Rectal smooth muscle tissue (tissue), 1 donor: ENCODE data around the gene BAHD1.

Experiments
- H3K27ac ChIP-seq: one replicate; pipeline ENCODE4 v1.7.0; 2013; ENCODE audit warnings: low read depth, low read length, inconsistent platforms
- H3K27me3 ChIP-seq: one replicate; pipeline ENCODE4 v1.7.0; 2013; ENCODE audit warnings: low read length; ENCODE audit not compliant: control insufficient read depth, insufficient read depth
- H3K36me3 ChIP-seq: one replicate; pipeline ENCODE4 v1.7.0; 2013; ENCODE audit warnings: low read length; ENCODE audit not compliant: control insufficient read depth, insufficient read depth
- H3K4me1 ChIP-seq: one replicate; pipeline ENCODE4 v1.7.0; 2013; ENCODE audit warnings: low read length; ENCODE audit not compliant: control insufficient read depth, insufficient read depth
- H3K4me3 ChIP-seq: one replicate; pipeline ENCODE4 v1.7.0; 2013; ENCODE audit warnings: low read length
- H3K9ac ChIP-seq: one replicate; pipeline ENCODE4 v1.7.0; 2013; ENCODE audit warnings: low read length

Gene BAHD1

GRCh38 chr15:40481341-40482074, 40.8 kb downstream of the BAHD1 start:
- Histone ChIP-seq H3K36me3 (no peaks in the 10 kb centered on the region), H3K27ac (no peak overlapping the region), H3K4me3 (no peak overlapping the region), H3K27me3 (no peaks in the 10 kb centered on the region), H3K4me1 (no peaks in the 10 kb centered on the region), H3K9ac (no peak overlapping the region)

GRCh38 chr15:40483919-40484318, 43.2 kb downstream of the BAHD1 start:
- H3K9ac ChIP-seq: no peak overlapping the region
- H3K36me3 ChIP-seq: no peaks in the 10 kb centered on the region
- no peak overlapping the region for H3K4me3 ChIP-seq
- H3K27ac ChIP-seq: no peak overlapping the region
- H3K27me3 ChIP-seq: no peaks in the 10 kb centered on the region
- no peaks in the 10 kb centered on the region for H3K4me1 ChIP-seq

DNA sequence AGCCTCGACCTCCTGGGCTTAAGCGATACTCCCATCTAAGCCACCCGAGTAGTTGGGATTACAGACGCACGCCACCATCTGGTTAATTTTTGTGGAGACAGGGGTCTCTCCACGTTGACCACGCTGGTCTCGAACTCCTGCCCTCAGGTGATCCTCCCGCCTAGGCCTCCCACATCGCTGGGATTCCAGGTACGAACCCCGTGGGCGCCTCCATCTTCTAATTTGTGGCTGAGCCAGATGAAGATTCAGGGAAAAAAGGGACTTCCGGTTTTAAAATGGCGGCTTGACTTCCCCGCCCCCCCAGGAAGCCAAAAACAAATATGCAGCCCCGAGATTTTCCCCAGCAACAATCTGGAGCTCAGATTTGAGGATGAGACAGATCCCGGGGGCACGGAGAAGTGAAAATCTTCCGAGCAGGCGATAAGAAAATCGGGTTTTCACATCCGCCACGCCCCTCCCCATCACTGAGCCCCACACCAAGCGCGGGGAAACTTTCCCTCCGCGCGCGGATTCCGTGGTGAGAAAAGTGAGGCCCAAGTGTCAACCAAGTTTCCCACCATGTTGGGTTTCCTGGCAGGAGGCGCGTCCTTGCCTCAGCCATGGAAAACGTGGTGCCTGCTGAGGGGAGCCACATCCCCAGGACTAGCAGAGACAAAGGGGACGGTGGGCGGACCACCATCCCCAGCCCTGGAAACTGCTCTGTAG, 45.5 kb downstream of the BAHD1 start:
- no peaks in the 10 kb centered on the region for H3K36me3 ChIP-seq
- H3K27me3 ChIP-seq: no peaks in the 10 kb centered on the region
- H3K4me1 ChIP-seq: no peaks in the 10 kb centered on the region
- H3K4me3 ChIP-seq: no peak overlapping the region
- H3K9ac ChIP-seq: no peak overlapping the region
- H3K27ac ChIP-seq: no peak overlapping the region

- Histone ChIP-seq H3K4me1 (no peaks in the 10 kb centered on the region), H3K9ac (no peak overlapping the region), H3K27ac (no peak overlapping the region), H3K27me3 (no peaks in the 10 kb centered on the region), H3K36me3 (no peaks in the 10 kb centered on the region), H3K4me3 (no peak overlapping the region)
These were observed 47.3 kb downstream of the BAHD1 start for GRCh38 chr15:40487816-40488682.

- no peak overlapping the region for H3K9ac ChIP-seq
- H3K27ac ChIP-seq: no peak overlapping the region
- no peaks in the 10 kb centered on the region for H3K27me3 ChIP-seq
- no peaks in the 10 kb centered on the region for H3K4me1 ChIP-seq
- no peaks in the 10 kb centered on the region for H3K36me3 ChIP-seq
- H3K4me3 ChIP-seq: no peak overlapping the region
These were observed 48.8 kb downstream of the BAHD1 start for GRCh38 chr15:40489274-40490175.

DNA sequence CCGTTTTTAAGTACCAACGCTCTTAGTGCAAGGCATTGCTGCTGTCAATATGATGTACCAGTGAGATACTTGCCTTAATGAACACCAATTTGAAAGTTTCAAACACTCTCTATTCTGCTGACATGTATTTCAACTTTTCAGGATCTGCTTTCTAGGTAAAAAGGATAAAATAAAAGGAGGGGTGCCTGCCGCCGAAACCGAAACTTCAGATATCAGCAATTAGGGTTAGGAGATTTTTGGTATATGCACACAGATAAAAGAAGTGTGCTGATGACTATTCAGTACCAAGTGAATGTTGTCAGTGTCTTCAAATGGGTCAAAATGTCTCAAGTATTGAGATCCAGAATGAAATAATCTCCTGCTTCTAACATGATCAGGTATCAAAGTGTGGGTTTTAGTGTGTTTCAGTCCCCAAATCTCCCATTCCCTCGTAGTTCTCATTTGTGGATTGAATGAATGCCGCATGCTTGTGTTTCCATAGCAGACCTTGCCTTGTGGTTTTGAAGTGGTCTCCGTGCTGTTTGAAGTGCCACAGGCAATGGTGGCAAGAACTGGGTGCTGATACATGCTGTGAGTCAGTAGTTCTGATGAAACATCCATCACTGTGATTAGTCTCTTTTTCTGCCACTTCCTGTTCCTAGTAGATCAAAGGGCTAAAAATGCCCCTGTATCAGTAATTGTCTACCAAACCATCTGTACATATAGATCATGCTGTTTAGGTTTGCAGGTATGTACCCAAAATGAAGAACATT, 52.5 kb downstream of the BAHD1 start:
- no peak overlapping the region for H3K27ac ChIP-seq
- H3K27me3 ChIP-seq: no peaks in the 10 kb centered on the region
- no peaks in the 10 kb centered on the region for H3K36me3 ChIP-seq
- H3K4me1 ChIP-seq: no peaks in the 10 kb centered on the region
- no peak overlapping the region for H3K9ac ChIP-seq
- no peak overlapping the region for H3K4me3 ChIP-seq

GRCh38 chr15:40495516-40495915, 54.8 kb downstream of the BAHD1 start:
- Histone ChIP-seq H3K4me3 (no peak overlapping the region), H3K4me1 (no peaks in the 10 kb centered on the region), H3K27ac (no peak overlapping the region), H3K9ac (no peak overlapping the region), H3K27me3 (no peaks in the 10 kb centered on the region), H3K36me3 (no peaks in the 10 kb centered on the region)

GRCh38 chr15:40498418-40498817, 57.7 kb downstream of the BAHD1 start:
- Histone ChIP-seq H3K9ac (no peak overlapping the region), H3K27ac (no peak overlapping the region), H3K36me3 (no peaks in the 10 kb centered on the region)

GRCh38 chr15:40498891-40499290, 58.1 kb downstream of the BAHD1 start:
- Histone ChIP-seq H3K9ac (no peak overlapping the region), H3K27me3 (peaks cover 3% of the 10 kb centered on the region), H3K4me1 (no peaks in the 10 kb centered on the region), H3K4me3 (no peak overlapping the region), H3K36me3 (no peaks in the 10 kb centered on the region), H3K27ac (no peak overlapping the region)

More at GRCh38 chr15:40498418-40498817, 57.7 kb downstream of the BAHD1 start:
- Histone ChIP-seq H3K4me3 (no peak overlapping the region), H3K4me1 (no peaks in the 10 kb centered on the region), H3K27me3 (peaks cover 3% of the 10 kb centered on the region)

- Histone ChIP-seq H3K27ac (no peak overlapping the region), H3K36me3 (no peaks in the 10 kb centered on the region), H3K4me1 (no peaks in the 10 kb centered on the region), H3K4me3 (no peak overlapping the region), H3K27me3 (peaks cover 3% of the 10 kb centered on the region), H3K9ac (no peak overlapping the region)
These were observed 59.2 kb downstream of the BAHD1 start for GRCh38 chr15:40499931-40500330.

DNA sequence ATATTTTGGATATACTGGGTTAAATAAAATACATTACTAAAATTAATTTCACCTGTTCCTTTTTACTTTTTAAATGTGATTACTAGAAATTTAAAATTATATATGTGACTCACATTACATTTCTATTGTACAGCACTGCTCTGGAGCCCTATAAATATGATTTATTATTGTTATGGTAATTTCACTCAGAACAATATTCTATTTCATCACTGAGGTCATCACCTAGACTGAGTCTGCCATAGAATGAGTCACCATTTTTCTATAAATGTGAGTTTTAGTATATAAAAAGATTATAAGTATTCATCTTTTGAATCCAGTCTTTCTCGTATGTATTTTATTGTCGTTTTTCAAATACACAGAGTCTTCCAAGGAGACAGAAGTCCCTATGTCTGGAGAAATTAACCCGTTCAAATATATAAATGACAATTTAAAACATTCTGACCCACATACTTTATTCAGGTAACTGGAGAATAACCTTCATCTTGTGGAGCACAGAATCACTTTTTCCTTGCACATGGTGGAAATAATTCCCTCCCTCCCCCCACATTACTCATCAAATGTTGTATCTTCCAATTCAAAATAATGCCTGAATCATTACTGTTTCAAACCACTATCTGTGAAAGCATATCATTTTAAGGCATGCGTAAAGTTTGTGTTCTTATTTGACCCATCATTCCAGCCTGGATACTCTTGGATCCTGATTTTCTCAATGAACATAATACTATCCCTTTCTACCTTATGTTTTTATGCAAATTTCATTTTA, 60.0 kb downstream of the BAHD1 start:
- no peak overlapping the region for H3K4me3 ChIP-seq
- H3K9ac ChIP-seq: no peak overlapping the region
- H3K27ac ChIP-seq: no peak overlapping the region
- no peaks in the 10 kb centered on the region for H3K36me3 ChIP-seq
- no peaks in the 10 kb centered on the region for H3K4me1 ChIP-seq
- H3K27me3 ChIP-seq: peaks cover 3% of the 10 kb centered on the region
